Inflammatory macrophage treated with lipopolysaccharide for 4 hours (primary cell): ENCODE measurements around the gene EPHA4.
A peak's percentile ranks its signal among the peaks of the same experiment; 100 is the strongest.

Experiments used
- DNase-seq: peaks from one replicate; pipeline ENCODE4 v3.0.0-alpha.2; 2020

EPHA4 gene

DNA sequence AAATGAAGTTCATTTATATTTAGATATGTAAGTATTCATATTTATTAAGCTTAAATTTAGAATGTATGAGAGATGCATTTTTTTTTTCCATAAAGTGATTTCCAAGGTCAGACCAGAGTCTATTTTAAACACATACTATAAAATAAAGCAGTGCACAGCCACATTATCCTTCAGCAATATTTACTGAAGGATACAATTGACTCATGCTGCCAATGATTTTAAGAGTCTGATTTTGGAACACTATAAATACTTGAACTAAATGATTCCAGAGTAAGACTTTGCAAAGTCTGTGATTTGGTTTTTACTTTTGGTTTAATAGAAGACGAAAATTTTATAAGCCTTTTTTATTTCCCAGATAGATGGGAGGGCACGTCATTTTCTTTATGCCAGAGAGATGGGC, 107.1 kb downstream of the EPHA4 start:
- DNase-seq: no peak

- no peak for DNase-seq
Observed at GRCh38 chr2:221463241-221463896, 108.7 kb downstream of the EPHA4 start.

DNA sequence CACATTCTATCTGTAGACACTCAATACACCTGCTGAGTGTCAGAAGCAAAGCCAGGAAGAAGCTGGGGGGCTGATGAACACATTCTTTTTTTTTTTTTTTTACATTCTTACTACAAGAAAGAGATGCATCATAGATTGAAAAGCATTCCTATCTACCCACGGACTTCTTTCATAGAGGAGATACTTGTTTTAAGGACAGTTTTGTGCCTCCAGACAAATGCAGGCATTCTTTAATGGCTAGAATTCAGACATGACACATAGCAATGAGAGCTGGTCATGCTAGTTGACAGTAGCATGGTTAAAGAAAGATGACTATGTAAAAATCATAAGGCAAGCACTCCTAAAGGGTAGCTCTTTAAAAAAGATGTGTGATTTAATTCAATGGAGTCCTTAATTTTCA, 110.2 kb downstream of the EPHA4 start:
- DNase-seq: no peak

DNA sequence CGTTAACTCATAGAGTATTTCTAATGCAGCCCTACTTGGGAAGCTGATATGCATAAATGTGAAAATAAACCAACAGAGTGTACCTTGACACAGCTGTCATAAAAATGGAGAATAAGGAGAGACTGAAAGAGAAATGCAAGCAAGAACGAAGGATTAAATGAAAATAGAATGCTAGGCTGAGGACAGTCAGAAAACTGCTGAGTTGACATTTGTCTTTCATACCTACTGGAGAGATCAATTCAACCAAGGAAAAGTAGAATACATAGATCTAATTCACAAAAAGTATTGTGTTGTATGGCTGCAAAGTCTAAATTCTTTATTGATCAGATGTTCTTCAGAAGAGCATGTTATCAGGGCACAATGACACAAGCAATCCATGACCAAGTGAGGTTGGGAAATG, 112.0 kb downstream of the EPHA4 start:
- no peak for DNase-seq

DNA sequence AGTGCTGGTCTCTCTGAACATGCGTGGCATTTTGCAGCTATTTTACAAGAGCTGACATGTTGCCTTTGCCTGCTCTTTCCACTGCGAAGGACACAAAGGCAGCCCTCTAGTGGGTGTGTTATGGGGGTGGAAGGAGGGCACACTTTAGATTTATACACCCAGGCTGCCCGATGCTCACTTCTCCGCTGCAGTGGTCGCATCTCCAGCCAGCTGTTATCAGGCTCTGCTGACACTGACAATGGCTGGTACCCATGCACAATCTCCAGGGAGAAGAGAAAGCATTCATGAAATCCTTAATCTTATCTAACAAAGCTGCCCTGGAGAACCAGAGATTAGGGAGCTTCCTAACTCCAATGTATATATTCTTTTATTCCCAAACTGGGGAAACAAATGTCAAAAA, 113.5 kb downstream of the EPHA4 start:
- no peak for DNase-seq

- DNase-seq: no peak
Observed at GRCh38 chr2:221455214-221455613, 116.9 kb downstream of the EPHA4 start.

- no peak for DNase-seq
Observed at GRCh38 chr2:221454459-221455105, 117.5 kb downstream of the EPHA4 start.

- peak; percentile 23 for DNase-seq
Observed at GRCh38 chr2:221451862-221452788, 120.0 kb downstream of the EPHA4 start.

GRCh38 chr2:221450280-221450679, 121.8 kb downstream of the EPHA4 start:
- DNase-seq: no peak

DNA sequence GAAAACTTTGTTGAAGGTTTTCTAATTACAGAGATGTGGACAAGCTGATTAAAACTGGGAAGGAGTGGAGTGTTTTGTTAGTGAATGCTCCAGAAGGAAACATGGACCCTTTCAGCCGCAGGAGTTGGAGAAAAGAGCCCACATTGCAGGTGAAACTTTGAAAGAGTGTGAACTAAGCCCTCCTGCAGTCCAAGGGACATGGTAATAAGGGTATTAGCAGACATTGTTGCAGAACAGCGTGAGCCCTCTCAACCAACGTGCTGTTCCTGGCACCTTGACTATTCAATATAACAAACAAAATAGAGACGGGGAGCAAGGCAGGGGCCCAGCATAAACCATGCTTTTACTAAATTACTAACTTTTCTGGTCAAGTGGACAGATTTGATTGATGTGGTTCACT, 122.7 kb downstream of the EPHA4 start:
- no peak for DNase-seq

DNA sequence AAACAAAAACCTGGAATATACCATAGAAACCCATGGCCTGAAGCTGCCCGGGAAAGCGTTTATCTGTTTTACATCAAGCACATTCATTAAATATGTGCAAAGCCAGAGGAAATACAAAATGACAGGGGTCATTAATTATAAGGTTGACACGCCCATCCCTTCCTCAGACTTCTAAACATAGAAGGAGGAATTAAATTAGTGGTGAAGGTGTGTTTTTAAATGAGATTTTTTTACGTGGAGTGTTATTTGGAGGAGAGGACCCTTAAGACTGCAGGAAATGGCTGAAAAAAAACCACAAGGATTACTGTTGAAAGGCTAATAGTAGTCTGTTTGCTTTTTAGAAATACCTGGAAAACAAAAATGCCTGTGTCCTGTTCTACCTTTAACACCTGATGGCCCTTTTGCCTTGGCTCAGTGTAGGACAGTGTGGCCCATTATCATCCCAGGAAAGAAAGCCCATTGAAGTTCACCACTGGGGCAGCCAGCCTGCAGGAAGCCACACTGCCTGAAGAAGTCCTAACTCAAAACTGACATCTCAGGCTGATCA, 123.2 kb downstream of the EPHA4 start:
- no peak for DNase-seq

DNA sequence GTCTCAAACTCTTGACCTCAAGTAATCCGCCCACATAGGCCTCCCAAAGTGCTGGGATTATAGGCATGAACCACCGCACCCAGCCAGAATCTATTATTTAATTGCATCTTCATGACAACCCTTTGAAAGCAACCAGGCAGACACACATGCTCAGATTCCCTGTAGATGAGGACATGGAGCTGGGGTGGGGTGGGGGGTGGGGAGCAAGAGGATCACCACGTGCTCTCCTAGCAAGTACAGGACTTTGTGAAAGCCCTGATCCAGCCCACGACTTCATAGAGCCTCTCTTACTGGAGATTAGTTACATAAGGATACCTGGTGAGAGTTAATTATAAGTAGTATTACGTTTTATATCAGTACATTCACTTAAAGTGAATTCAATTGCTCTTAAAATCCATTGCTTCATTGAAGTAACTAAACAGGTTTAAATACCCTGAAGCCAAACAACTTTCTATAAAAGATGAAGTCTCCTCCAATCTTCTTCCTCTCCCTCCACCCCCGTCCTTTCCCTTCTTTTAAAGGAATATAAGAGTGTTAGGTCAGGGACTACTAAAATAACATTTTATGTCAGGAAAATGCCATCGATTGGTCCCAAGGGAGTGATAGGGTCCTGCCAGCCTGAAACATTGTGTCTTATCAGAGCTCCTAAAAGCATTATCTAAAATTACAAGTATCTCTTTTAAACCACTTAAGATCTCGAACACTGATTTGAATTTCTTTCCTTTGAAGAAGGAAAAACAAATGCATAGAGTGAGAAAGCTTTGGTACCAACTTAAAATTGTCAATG, 123.9 kb downstream of the EPHA4 start:
- no peak for DNase-seq

GRCh38 chr2:221447310-221447709, 124.8 kb downstream of the EPHA4 start:
- no peak for DNase-seq

DNA sequence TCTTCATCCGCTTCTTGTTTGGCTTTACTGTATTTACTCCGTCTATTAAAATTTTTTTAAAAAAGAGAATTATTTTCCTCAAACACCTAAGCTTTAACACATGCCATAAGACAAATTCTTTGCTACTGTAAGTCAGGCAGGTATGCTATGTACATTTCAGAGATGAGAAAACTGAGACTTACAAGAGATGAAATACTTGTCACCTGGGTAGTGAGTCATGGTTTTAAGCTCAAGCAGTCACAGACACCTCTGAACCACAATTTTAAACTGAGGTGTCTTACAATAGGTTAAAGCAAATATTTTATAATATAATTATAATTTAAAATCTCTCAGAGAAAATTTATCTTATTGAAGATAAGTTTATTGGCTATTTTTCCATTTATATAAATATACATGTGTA, 126.0 kb downstream of the EPHA4 start:
- DNase-seq: no peak

DNA sequence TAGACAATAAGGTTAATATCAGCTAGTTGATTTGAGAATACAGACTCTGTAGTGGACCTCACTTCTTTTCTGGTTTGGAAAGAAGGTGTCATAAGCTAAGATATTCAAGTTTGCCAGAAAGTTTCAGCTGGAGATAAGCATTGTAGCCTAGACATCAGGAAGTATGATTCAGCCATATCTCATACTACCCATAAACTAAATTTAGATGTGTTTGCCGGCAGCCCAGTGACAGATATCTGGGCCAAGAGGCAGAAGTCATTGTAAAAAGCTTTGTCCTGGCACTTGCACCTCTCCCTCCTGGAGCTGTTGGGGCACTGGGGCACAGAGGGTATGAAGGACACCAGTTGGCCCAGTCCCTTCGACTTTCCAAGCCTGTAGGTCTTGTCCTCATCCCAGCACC, 128.0 kb downstream of the EPHA4 start:
- no peak for DNase-seq

DNA sequence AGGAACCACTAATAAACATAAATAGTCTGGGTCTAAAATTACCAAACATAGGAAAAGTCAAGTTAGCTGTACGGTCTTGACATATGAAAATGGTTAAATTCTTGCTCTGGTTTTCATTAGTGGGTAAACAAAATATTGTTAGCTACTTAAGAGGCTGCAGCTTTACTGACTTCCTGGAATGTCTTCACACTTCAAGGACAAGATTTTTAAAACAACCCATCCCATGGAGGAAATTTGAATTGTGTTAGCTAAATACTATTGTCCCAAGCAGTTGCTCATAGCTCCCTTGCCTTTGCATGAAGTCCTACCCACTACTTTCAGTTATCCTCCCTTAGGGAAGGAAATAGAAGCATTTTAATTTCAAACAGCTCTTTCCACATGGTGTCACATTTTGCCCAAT, 128.5 kb downstream of the EPHA4 start:
- no peak for DNase-seq

DNA sequence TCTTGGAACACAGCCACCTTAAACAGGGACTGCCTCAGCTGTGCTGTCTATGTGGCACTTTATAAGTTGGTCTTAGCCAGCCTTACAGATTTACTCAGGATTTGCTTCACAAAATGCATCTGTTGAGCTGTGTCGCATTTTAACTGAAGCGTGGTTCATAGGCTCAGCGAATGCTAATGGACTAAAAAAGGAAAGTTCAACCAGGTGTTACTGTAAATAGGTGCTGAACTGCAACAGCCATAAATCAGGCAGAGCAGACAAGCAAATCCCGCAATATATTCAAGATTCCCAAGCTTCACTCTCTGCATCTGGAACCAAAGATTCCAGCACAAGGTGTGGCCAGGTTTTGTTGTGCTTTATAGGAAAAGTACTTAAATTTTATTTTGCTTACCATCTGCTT, 130.0 kb downstream of the EPHA4 start:
- no peak for DNase-seq

DNA sequence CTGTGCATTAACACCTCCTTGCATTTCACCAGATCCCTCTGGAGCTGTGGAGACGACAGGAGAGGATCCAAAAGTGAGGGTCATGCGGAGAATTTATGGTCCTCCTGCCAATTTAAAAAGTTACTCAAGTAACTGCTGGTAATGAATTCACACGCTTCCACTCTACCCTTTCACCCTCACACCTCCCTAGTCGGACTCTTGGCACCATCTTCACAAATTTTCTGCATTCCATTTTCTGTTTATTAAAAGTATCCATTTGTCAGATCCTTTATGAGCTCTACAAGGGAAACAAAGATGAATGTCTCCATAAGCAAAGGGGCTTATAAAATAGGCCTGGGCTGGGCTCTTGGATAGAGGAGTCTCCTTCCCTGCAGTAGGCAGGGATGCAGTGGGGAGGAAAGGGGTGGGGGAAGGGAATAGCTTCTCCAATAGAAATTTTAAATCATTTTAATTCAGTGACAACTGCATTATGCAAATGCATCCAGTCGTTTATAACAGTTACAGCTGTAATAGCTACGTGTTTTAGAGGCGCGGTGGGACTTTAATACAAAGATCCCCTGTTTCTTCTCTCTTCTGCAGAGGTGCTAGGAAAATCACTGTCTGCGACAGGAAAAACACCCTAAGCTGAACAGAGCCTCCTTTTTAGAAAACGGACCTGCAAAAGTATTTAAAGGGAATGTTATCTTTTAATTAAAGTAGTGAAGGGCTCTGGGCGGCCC, 132.2 kb downstream of the EPHA4 start:
- DNase-seq: no peak

DNA sequence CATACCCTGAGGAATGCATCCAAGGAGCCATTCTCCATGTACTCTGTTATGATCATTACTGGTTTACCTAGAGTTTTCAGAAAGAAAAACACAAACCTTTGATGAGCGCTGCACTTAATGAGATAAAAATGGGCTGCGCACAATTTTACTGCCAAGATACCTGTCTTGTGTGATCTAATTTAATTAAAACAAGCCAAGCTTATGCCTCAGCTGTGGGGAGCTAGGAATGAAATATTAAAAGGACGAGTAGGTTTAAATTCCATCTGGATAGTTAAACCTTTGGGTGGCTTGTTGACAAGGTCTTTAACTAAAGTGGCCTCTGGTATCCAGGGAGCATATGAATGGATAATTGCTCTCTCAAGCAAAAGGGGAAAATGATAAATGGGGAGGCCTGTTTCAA, 135.0 kb downstream of the EPHA4 start:
- no peak for DNase-seq

DNA sequence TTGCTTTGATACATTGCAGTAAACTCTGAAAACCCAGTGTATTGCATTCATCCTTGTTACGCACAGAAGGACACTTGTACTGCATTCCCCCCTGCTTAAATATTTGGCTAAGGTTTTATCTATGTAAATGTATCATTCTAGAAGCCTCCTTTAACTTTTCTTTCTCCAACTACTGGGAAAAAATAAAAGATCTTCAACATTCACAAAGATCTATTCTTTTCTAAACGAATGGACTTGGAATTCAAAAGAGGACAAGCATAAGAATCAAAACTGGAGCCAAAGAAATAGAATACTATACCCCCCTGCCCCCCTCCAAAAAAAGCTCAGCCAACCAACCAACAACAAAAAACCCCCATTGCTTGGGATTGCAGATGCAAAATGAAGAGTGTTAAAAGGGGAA, 136.9 kb downstream of the EPHA4 start:
- DNase-seq: no peak

- DNase-seq: no peak
Observed at GRCh38 chr2:221434142-221434541, 138.0 kb downstream of the EPHA4 start.

GRCh38 chr2:221431477-221431876, 140.6 kb downstream of the EPHA4 start:
- DNase-seq: no peak
